HG03378 (cell line): ENCODE measurements around the gene ITGB4.

Experiments
- ATAC-seq: cut with Tn5 transposase; IDR thresholded peaks from one replicate; pipeline ENCODE4 v1.9.1; 2021; ENCODE audit warnings: mild to moderate bottlenecking, moderate library complexity; ENCODE audit not compliant: unreplicated experiment

ITGB4 gene

DNA sequence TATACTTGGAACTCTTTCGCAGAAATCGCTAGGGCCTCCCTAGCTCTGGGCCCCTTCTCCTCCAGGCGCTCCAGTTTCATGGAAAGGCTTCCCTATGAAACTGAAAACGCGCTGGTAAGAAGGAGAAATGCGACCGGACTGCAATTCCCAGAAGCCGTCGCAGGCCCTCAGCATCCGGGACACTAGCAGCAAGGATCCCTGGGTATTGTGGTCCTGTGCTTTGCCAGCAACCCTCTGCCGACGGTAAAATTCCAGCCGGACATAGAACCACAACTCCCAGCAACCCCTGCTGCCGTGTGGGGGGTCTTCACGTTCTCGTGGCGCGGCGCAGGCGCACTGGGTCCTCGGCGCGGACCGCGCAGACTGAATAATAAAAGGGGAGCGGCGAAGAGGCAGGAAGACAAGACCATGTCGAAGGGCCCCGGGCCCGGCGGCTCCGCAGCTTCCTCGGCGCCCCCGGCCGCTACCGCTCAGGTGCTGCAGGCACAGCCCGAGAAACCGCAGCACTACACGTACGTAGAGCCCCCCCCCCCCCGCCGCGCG, 63.3 kb downstream of the ITGB4 start, which contains the start of gene UNK:
UNK (plus strand) TSS at position 334 of the 543 bp plus-strand sequence; CDS start at position 409, 75 bp downstream.
- peak; percentile 55 for ATAC-seq

DNA sequence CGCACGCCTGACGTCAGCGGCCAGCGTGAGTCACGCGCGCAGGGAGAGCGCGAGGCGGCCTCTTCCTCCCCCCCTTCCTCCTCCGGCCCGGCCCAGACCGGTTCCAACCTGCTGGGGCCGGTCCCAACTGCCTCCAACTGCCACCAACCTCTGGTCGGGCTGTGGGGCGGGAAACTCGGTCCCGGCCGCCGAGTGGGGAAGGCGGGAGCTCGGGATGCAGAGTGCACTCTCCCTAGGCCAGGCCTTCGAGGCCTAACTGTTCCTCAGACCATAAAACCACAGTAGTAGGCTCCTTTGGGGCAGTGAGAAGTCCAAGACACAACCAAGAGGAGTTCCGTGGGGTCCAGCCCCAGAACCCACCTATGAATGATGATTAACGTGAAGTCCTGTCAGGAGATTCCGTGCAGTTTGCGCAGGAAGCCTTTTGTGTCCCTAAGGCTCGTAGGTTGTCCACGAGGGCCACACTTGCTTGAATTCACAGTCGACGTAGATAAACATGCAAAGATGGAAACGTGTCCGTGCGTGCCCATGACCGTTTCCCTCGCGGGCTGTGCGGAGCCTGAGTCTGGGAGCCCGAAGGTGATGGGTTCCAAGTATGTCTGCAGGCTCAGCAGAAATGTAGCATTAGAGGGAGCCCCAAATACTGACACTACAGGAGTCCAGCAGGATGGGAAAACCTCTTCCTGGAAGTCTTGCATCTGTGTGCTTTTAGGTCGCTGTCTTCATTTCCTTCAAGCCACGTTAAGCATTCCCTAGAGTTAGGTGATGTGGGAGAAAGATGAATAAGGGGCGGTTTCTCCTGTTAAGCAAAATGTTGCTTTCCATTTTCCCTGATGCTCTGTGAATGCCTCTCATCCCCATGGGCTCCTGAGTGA, 64.0 kb downstream of the ITGB4 start:
- peak; percentile 26 for ATAC-seq

DNA sequence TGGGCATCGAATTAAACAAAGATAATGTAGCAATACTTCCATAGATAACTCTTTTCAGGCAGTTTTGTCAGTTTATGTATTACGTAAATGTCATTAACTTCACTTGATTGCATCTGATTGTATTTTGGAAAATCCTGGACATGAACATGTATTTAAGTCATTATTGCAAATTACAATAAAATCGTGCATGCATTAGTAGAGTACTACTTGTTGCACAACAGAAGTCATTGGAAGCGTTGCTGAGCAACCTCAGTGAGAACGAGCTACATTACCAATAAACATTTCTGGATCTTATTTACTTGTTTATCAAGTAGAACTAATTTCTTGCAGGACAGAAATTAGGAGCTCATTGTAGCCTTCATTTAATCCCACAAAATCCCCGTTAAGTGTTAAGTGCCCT, 70.0 kb downstream of the ITGB4 start:
- no peak for ATAC-seq

DNA sequence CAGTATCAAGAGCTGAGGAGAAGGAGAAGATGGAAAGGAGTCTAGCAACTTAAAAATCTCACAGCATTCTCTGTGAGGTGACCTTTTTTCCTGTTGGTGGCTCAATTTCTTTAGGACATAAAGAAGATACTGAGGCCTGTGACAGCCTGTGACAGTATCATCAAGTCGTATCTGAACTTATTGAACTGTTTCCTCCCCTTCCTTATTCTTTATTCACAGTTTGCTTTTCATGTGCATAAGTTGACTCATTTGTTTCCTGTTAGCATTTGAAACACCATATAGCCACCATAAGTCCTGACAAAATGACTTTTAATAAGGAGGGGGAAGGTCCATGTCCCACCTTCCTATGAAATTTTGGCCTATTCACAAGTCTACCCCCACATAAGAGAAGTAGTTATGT, 72.2 kb downstream of the ITGB4 start:
- ATAC-seq, result no peak

DNA sequence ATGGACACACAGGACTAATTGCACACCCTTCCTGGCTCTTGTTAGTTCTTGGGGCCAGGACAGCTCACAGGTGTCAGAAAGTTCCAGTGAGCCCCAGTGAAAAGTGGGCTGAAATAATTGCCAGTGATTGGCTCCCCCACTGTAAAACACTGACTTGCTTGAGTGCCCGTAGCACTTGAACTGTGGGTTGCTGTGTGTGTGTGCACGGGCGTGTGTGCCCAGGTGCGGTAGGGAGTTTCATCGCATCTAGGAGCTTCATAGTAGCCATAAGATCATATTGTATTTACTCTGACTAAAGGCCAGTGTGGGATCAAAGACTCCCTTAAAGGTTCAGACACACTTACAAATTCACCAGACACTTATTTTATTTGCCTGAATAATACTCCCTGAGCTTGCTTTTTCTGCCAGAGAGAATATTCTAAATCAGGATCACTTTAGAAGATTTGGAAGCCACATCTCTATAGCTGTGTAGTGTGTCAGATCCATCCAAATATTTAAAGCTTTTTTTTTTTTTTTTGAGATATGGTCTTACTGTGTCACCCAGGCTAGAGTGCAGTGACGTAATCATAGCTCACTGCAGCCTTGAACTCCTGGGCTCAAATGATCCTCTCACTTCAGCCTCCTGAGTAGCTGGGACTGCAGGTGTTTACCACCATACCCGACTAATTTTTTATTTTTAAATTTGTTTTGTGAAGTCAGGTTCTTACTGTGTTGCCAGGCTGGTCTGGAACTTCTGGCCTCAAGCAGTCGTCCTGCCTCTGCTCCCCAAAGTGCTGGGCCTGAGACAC, 74.8 kb downstream of the ITGB4 start:
- ATAC-seq, result no peak

DNA sequence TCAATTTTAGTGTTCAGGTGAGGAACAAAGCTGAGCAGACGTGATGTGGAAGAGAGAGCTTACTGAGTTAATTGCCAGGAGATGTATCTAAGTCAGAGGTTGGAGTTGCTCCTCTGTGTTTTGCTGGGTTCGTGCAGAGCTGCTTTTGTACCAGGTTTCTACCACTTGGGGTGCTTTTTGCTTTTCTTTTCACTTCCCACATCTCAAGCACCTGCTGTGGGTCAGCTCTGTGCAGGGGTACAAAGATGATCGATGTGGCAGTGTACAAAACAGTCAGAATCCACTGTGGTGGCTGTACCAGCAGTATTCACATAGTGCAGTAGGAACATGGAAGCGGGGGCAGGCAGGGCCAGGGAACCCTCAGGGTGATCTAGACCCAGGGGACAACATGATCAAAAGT, 78.1 kb downstream of the ITGB4 start:
- ATAC-seq, result no peak

DNA sequence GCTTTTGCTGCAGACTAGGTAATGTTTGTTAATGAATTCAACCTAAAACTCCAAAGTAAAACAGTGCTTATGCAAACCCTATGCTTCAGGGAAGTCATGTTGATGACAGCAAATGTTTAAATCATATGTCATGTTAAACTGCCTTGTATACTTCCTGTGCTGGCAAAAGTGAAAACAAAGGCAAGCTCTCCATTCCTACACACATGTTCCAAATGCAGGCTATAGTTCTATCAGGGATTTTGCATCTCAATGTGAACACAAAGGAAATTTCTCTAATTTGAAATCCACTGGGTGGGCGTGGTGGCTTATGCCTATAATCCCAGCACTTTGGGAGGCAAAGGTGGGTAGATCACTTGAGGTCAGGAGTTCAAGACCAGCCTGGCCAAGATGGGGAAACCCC, 82.6 kb downstream of the ITGB4 start:
- no peak for ATAC-seq

DNA sequence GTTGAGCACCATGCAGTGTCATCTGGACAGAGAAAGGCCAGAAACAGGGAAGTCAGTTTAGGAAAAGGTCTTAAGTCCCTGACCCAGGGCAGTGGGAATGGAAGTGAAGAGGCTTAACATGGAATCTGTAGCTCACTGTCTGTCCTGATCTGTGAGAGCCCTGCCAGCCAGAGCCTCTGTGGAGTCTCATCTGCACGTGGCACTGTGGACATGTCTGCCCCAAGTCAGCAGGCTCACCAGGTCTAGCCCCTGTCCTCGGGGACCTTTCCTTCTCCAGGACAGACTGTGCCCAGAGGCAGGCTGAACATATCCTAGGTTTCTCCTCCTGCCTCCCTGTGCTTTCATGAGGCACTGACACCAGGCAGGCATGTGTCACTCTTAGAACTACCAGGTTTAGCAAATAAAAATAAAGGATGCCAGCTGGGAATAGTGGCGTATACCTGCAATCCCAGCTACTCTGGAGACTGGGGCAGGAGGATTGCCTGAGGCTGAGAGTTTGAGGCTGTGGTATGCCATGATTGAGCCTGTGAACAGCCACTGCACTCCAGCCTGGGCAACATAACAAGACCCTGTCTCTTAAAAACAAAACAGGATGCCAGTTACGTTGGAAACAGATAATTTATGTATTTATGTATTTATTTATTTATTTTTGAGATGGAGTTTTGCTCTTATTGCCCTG, 85.7 kb downstream of the ITGB4 start:
- no peak for ATAC-seq
